Midbrain (tissue), 1 donor: ENCODE results near the gene KRT222.

Source experiments
- DNase-seq: peaks from one replicate; lab custom pipeline; 2025; lab: John Stamatoyannopoulos, UW

The KRT222 gene

DNA sequence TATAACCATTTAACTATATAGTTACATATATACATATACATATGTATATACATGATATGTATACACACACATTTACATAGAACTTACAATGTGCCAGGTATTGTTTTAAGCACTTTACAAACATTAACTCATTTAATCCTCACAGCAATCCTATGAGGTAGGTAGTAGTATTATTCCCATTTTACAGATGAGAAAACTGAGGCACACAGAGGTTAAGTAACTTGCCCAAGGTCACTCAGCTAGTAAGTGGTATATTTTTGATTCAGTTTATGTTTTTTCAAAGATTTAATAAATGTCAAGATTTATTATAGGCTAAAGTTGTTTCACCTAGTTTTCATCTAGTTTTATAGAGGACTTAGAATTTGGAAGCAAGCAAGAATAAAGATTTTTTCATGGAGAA is 6.6 kb downstream of the KRT222 start:
- no peak for DNase-seq

DNA sequence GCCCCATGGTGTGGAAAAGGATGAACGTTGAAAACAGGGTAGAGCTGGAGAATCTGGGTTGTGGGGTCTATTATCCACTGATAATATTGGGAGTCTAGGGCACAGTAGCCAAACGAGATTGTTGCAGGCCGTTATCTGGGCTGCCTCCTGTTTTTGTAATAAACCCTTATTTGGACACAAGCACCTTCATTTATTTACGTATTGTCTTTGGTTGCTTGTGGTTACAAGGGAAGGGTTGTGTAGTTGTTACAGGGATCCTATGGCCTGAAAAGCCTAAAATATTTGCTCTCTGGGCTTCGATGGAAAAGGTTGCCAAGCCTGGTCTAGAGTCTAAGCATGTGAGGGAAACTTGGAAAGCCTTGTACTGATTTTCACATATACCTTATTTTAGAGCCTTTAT is 13.0 kb downstream of the KRT222 start:
- no peak for DNase-seq

GRCh38 chr17:40648384-40648968 is 16.5 kb downstream of the KRT222 start:
- DNase-seq = no peak

- DNase-seq = peak; percentile 80
These were observed 17.2 kb downstream of the KRT222 start, which contains the start of gene SMARCE1 for GRCh38 chr17:40647624-40648383. Gene SMARCE1 (minus strand): TSS chr17:40647818. CDS start chr17:40645802, 2,016 bp downstream.

DNA sequence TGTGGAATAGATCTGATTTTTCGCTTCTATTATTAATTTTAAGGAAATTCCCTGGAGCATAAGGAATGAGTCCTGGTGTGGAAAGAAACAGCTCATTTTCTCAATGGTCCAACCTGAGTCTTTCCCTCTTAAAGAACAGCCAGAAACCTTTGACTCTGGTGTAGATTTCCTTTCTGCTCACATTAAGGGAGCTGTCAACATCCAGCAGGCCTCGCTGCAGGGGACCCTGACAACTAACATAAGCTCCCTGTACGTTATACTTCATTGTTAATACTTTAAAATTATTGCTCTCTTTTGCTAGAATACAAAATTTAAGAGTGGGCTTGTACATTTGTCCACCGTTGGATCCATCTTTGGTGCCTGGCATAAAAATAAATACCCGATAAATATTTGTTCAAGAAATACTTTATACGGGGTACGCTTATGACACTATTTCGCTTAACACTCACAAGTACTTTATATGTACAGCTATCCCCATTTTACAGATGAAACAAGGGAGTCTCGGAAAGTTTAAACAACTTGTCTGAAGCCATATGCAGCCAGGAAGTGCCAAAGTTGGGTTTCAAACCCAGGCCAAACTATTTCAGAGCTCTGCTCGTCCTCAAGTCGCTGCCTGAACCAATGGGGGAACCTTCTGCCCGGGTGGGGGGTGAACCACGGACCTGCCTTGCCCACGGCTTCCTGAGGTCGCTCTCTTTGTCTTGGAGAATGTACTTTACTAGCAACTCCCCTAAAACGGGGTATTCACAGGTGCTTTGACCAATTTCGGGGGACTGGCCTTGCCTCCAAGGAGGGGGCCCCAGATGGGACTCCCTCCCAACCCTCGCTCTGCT is 18.0 kb downstream of the KRT222 start:
- DNase-seq = peak; percentile 66

DNA sequence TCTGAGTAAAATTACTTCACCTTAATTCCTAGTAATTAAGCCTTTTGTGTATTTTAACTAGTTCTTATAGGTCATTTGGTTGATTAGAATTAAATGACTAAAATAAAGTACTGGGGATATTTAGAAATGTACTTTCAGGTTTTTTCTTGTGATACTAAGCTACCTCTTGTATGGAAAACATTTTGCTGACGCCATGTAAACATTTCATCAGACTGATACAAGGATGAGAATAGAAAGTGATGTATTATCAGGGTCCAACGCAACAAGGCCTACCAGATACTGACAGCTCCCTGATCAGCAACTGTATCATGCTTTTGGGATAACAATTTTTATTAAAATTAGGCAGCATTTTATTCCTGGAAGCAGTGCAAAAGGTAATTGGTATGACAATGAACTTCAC is 19.0 kb downstream of the KRT222 start:
- no peak for DNase-seq

- DNase-seq = no peak
These were observed 19.7 kb downstream of the KRT222 start for GRCh38 chr17:40645291-40645690.

DNA sequence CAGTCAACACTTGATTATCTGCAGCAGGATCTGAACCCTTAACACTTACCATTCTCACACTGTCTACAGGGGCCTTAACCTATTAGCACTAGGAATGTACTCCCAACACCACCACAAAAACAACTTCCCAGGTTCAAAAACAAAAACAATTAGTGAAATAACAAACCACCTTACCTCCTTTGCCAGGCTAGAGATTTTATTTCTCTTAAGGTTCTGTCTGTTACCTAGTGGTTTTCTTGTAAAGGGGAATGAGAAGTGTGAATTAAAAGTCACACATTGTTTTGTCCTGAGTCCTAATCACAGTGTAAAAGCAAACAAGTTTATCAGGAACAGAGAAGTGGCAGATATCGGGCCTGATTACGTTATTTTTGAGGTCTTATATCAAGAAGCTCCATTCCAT is 27.0 kb downstream of the KRT222 start:
- no peak for DNase-seq

DNA sequence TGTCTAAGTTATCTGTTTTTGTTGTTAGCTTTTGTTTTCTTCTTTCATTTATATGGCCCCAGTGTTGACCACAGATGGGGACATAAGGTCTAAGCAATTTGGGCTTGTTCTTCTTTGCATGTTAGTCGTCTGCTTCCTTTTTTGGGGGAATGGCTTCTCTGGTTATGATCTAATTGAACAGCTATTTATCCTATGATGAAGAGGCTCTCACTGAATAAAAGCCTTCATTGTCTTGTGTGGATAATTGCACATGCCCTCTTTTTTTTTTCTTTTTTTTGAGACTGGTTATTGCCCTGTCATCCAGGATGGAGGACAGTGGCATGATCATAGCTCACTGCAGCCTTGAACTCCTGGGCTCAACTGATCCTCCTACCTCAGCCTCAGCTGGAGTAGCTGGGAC is 31.1 kb downstream of the KRT222 start:
- no peak for DNase-seq

- DNase-seq = no peak
These were observed 32.8 kb downstream of the KRT222 start for GRCh38 chr17:40632216-40632615.

DNA sequence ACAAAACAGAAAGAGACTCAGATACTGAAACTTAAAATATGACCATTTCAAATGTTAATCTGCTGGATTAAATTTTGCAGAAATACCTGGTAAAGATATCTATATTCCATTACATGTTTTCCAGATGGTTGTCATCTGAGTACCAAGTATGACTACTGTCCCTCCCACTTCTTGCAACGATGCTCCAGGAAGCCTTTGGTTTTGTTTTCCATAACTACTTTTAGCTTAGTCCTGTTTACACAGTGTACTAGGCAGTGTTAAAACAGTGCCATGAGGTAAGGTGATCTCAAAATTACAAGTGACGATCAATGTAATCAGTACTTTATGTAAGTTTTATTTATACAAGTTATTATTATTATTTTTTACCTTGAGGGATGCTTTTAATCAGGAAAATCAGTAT is 35.1 kb downstream of the KRT222 start:
- DNase-seq = no peak

DNA sequence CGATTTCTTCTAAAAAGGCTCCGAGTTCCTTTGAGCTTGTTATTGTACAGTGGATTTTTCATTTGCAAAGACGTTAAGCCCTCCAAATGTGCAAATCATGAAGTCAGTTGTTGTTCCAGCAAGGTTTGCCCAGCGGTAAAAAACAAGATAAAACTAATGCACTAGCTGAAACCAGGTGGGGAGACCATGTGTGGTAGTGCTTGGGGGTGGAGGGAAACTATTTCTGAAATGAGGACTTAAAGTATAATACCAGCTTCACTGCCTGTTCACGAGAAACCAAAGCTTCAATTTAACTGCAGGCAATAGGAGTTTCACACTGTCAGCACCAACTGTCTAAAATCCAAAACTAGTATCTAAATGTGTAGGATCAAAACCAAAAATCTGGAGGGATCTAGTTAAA is 39.7 kb downstream of the KRT222 start:
- no peak for DNase-seq

DNA sequence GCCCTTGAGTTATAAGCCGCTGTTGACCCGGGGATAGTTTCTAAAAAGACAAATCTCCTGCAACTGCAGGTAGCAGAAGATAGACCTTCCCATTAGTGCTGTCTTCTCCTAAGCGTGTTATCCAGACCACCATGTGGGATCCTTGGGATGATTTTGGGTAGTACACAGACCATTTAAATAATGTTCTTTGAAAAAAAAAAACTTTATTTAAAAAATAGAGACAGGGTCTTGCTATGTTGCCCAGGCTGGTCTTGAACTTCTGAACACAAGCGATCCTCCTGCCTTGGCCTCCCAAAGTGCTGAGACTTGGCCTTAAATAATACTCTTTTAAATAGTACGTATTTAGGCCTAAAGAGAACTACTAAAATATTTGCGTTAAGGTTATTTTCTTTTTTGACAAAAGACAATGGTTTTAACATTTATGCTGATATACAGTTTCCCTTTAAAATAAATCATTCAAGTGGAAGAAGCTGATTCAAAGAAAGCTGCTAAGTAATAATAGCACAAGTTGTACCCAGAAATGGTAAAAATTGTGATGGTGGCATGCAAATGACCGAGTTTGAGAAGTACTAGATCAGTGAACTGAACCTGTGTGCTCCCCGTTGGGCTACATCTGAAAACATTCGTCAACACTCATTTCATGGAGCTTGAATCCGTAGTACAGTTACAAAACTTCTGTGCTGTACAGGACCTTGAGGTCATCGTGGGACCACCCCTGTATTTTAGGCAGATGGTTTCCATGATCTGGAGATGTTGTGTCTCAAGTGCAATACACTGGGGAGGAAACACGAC is 41.4 kb downstream of the KRT222 start:
- DNase-seq = no peak

DNA sequence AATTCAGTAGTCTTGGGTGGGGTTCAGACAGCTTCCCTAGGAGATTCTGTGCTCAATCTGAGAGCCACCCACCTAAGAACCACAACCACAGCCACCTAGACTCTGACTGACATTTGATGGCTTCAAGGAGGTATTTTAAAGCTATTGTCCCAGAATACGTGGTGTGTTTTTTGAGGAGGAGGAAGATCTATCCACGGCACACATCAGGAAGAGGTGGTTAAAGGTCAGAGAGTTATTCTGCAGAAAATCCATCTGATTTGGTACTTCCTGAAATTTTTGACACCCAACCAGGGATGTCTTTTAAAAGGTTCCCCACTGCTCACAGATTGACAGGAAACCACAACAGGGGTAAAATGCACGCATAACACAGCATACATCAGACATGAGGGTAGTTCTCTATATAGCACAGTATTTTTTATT is 42.5 kb downstream of the KRT222 start:
- DNase-seq = no peak

DNA sequence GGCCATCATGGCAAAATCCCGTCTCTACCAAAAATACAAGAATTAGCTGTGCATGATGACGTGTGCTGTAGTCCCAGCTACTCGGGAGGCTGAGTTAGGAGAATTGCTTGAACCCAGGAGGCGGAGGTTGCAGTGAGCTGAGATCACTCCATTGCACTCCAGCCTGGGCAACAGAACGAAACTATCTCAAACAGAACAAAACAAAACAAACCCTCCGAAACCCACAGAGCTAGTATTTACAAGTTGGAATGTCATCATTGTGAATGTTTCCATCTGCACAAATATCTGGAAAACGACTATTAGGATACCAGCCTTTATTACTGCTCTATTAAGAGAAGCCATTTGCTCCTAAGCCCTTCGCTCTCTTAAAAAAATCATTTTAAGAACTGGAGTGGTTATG is 43.4 kb downstream of the KRT222 start:
- DNase-seq = no peak

DNA sequence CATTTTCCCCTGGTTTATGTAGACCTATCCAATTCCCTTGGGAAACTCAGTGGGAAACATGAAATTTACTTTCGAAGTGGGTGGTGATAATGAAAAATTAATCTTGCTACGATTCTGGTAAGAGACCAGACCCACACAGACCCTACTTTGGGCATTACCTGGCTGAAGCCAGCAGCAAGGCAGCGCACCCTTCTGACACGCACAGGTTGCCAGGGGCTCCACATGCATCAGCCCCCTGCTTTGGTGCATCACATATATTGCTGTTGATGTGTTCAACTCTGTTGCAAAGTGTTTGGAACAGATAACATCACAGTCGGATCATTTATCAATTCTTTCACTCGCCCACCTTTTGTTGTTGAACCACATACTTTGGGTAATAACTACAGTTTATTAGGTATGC is 44.0 kb downstream of the KRT222 start:
- DNase-seq = no peak

DNA sequence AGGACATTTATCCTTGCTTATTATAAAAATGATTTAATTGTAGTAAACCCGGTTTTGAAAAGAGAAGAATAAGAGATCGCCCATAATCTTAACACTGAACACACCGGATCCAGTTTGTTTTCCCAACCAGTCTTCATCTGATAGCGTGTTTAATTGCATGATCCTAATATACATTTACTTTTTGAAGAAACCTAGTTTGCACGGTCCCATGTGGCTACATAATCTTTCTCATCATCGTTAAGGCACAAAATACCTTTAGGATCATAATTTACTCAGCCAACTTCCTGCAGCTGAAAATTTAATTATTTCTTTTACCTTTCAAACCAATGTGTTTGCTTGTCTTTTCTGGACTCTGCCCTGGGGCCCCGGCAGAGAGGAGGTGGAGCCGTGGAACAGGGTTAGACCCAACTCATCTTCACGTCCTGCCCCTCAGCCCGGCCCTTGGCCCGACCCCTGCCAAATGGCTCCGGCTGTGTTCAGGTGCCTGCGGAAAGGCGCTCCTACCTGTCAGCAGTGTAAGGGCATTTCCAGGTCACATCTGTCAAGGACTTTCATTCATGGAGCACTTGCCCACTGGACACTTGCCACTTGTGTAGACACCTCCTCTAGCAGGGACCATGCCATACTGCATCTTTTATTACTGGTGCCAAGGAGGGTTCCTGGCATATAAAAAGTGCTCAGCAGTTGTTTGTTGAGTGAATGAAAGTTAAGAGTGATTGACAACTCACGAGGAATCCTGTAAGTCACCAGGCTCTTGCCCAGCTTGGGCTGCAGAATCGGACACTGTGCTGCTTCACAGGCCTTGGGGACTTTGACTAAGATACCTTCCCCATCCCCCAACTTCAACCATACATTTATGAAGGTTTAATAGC is 46.0 kb downstream of the KRT222 start:
- DNase-seq = no peak

DNA sequence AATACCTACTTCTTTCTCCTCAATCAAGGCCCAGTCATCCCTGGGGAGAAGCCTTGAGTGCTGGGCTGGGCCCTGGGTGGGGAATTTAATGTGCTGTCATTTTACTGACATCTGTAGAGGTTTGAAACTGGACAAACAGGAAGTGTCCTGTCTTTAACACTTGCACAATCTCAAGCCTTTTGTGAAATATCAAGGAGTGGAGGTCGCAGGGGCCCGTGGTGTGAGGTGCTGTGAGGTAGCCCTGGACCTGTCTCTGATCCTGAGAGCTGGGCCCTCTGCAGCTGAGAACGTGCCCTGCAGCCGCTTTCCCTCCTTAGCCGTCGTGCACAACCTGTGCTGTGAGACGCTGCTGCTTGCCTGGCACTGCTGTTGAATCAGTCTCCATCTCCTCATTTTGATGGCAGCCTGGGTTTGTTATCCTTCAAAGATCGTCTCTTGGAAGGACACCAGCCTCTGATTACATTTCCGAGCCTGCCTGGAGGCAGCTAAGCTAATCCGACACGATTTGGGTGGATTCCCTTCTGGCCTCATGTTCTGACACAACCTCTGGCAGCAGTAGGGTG is 47.2 kb downstream of the KRT222 start:
- no peak for DNase-seq

DNA sequence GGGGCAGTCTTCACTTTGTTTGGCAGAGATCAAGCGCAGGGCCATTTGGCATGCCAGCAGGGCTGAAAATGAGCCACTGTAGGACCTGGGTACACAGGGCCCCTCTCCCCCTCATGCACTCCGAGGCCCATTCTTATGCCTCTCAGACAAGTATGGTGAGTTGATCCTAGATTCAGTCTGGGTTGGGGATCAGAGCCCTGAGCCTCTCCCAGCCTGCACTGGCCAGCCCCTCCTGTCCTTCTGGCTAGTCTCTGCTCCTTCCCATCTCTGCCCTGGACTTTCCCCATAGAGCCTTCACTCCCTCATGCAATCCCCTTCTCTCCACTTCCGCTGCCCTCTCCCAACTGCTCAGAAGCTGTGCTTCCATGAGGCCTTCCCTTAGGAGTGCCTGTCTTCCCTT is 48.4 kb downstream of the KRT222 start:
- DNase-seq = no peak

- DNase-seq = no peak
These were observed 49.0 kb downstream of the KRT222 start for GRCh38 chr17:40615841-40616476.
